T-helper 2 cell treated with Interferon-gamma antibody and Interleukin-4, amounts not matched to agents 100 ng/mL and 5 ng/mL, for 36 hours (primary cell): ENCODE results near the gene ANO2. TPM values are rescaled to one million over a fixed set of nuclear protein-coding genes. Genes with fewer than 3 reads are reported as not detected.
"Not testable (repeated sequence)": the region's sequence is repeated elsewhere in the genome, so short reads cannot be mapped to it uniquely, and the experiment has no call there.

Experiments
- intact Hi-C: fragments of 100-400 bp; cut with micrococcal nuclease; formaldehyde crosslinking; loops from one replicate; pipeline ENCODE4 v1.15.1; 2023
- total RNA-seq: library from RNA; stranded (reverse); gene quantifications from 2 replicates; pipeline ENCODE4 v1.2.3, GENCODE V29; 2022

Gene ANO2
- total RNA-seq, 1 donor from 2014 or later: not detected

GRCh38 chr12:5830111-5830510 lies 114.9 kb downstream of the ANO2 start:
- intact Hi-C loops: no loop called here

DNA sequence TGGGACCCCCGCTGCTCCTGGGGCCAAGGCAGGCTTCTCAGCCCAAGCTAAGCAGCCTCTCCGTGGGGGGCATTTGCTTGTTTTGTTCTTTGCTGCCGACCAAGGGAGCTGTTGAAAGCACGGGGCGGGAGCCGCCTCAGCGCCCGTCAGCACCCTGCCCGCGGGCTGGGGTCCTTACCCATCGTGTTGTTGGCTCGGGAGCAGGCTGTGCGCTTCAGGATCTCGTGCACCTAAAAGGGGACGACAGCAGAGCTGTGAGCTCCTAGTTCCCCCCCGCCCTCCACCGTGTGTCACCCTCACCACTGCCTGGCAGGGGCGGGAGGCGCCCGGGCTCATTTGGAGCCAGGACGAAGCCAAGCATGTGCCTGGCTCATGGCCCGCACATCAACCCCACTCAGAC lies 117.5 kb downstream of the ANO2 start:
- intact Hi-C loops: no loop called here

DNA sequence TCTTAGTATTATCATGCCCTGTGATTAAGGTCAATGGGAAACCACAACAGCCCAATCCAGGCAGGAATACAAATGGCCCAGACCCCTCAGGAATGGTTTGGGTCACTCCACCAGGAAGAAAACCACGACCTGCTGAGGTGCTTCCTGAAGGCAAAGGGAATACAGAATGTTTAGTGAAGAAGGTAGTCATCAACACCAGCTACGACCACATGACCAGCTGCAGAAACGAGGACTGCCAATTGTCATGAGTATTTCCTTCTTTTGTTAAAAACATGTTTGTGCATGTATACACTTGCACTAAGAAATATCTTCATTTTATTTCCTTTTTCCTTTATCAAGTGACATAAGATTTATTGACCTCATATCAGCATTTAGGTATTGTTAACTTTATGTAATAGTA lies 119.3 kb downstream of the ANO2 start:
- intact Hi-C loops: not testable (repeated sequence)

DNA sequence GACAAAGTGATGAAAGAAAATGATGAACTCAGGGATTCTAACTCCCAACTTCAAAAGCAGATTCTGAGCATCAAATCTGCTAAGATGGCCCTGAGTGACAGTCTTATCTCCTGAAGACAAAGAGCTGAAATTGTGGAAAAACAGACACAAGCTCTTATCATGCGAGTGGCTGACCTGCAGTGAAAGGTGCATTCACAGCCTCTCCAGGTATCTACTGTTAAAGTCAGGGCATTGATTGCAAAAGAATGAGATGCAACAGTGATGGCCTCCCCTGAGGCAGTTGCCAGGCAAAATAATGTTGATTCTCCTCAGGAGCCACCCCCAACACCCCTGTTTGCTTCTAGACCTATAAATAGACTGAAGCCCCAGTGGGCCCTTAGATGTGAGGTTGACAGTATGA lies 126.2 kb downstream of the ANO2 start:
- intact Hi-C loops: not testable (repeated sequence)

DNA sequence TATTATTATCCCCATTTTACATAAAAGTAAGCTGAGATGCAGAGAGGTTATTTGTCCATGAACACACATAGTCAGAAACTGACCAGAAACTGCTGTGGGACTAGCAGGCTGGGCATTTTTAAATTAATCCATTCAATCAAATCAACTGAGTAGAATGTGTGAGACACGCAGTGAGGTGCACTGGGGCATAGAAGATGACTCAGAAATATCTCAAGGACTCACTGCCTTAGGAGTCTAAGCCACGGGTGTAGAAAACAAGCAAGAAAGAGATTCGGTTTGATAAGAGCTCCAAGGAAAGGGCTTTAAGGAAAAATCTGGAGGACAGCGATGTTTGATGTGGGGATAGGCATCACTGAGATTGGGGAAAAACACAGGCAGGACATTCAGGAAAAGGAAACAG lies 127.8 kb downstream of the ANO2 start:
- intact Hi-C loops: no loop called here

- intact Hi-C loops: no loop called here
Measured at GRCh38 chr12:5809586-5809985, 135.5 kb downstream of the ANO2 start.

GRCh38 chr12:5808981-5809380 lies 136.1 kb downstream of the ANO2 start:
- intact Hi-C loops: no loop called here

GRCh38 chr12:5807514-5808219 lies 137.4 kb downstream of the ANO2 start:
- intact Hi-C loops: no loop called here

- intact Hi-C loops: no loop called here
Measured at GRCh38 chr12:5807090-5807414, 138.0 kb downstream of the ANO2 start.

GRCh38 chr12:5806371-5807089 lies 138.5 kb downstream of the ANO2 start:
- intact Hi-C loops: no loop called here

DNA sequence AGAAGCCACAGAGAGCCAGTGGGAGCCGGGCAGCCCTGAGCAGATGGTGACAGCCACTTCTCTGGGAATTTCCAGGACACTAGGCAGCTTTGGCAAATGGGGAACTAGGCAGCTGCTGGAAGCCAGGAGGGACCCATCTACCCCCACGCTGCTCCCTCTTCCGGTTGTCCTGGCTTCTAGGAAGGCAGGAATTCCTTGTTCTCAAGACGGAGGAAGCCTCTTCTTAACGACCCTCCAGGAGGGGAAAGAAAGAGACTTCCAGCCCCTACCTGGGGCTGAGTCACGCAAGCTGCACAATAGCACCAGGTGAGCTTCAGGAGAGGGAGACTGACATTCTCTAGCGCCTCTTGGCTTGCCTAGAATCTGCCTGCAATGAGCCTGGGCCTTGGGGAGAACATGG lies 141.5 kb downstream of the ANO2 start:
- intact Hi-C loops: no loop called here

GRCh38 chr12:5798242-5799015 lies 146.6 kb downstream of the ANO2 start:
- intact Hi-C loops: no loop called here

- intact Hi-C loops: no loop called here
Measured at GRCh38 chr12:5797661-5798060, 147.4 kb downstream of the ANO2 start.

- intact Hi-C loops: no loop called here
Measured at GRCh38 chr12:5796959-5797225, 148.2 kb downstream of the ANO2 start.

- intact Hi-C loops: no loop called here
Measured at GRCh38 chr12:5796171-5796958, 148.7 kb downstream of the ANO2 start.

DNA sequence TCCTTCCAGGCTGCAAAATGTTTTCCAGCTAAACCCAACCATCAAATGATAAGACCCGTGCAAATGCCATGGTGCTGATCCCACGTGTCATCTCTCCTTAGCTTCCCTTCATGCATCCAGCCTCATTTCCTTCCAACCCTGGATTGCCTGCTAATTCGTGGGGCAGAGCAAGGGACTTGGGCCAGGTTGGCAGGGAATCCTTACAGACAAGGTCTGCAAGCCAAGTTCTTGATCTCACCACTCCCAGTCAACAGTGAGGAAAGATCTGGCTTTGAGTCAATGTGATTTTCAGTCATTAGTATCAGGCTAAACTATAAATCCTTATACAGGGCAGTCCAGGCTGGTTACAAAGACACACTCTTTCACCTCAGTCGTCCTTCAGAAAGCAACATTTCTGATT lies 150.9 kb downstream of the ANO2 start:
- intact Hi-C loops: no loop called here

DNA sequence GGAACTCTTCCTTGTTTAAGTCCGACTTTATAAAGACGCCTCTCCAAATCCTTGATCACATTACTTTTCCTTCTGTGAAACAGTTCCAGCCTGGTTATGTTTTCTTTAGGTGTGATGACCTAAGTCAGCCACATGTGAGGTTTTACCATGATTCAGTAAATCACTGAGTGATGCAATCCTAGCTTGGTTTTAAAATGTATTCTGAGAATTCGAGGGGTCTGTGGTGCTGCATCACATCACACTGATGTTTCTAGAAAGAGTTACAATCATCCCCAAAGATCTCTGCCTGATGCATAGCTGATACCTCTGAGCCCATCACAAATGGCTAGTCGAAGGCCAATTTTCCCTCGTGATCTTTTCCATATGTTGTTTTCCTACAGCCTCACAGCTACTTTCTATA lies 152.7 kb downstream of the ANO2 start:
- intact Hi-C loops: no loop called here

DNA sequence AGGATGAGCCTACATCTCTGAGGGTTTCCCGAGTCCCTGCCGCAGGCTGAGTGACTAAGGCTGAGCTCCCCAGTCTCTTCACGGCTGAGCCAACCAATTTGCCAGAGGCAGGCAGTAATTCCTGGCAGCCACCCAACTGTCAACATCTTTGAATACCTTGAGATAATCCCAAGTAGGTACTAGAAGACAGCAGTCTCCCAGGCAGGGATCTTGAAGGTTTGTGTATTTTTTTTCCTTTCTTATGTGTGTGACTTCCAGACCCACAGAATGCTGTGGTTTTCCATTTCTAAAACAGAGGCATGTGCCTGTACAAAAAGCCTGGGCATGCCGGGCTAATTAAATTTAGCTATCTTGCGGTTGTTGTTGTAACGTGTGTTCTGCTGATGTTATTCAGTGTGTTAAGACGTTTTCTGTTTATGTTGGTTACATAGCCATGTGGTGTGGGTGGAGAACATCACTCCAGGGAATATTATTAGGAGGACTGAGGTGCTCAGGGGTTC lies 155.5 kb downstream of the ANO2 start:
- intact Hi-C loops: no loop called here

GRCh38 chr12:5787828-5788227 lies 157.2 kb downstream of the ANO2 start:
- intact Hi-C loops: no loop called here

- intact Hi-C loops: no loop called here
Measured at GRCh38 chr12:5785601-5786000, 159.5 kb downstream of the ANO2 start.

- intact Hi-C loops: no loop called here
Measured at GRCh38 chr12:5784462-5785130, 160.5 kb downstream of the ANO2 start.
